HG02981 (cell line): ENCODE measurements around the gene GABRR3.

Experiments used
- ATAC-seq: cut with Tn5 transposase; IDR thresholded peaks from one replicate; pipeline ENCODE4 v1.9.1; 2021; ENCODE audit warnings: mild to moderate bottlenecking, moderate library complexity; ENCODE audit not compliant: unreplicated experiment

Gene GABRR3

GRCh38 chr3:97992547-97993173 lies 42.5 kb downstream of the GABRR3 start:
- no peak for ATAC-seq

DNA sequence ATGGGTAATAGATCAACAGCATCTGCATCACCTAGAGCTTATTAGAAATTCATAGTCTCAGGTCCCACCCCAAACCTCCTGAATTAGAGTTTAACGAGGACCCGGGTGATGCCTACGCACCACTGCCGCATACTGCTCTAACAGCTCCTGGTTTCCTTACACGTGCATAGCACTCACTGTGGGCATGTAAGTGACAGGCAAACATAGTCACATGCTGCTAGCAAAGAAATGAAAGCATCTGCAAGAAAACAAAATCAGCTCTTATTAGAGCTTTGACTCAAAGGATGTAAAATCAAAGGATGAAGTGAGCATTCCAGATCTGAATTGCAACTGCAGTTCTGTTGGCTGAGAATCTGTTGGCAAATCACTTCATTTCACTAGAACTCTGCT lies 43.8 kb downstream of the GABRR3 start:
- ATAC-seq, result no peak

- ATAC-seq, result no peak
Measured at GRCh38 chr3:97990624-97991292, 44.4 kb downstream of the GABRR3 start.

DNA sequence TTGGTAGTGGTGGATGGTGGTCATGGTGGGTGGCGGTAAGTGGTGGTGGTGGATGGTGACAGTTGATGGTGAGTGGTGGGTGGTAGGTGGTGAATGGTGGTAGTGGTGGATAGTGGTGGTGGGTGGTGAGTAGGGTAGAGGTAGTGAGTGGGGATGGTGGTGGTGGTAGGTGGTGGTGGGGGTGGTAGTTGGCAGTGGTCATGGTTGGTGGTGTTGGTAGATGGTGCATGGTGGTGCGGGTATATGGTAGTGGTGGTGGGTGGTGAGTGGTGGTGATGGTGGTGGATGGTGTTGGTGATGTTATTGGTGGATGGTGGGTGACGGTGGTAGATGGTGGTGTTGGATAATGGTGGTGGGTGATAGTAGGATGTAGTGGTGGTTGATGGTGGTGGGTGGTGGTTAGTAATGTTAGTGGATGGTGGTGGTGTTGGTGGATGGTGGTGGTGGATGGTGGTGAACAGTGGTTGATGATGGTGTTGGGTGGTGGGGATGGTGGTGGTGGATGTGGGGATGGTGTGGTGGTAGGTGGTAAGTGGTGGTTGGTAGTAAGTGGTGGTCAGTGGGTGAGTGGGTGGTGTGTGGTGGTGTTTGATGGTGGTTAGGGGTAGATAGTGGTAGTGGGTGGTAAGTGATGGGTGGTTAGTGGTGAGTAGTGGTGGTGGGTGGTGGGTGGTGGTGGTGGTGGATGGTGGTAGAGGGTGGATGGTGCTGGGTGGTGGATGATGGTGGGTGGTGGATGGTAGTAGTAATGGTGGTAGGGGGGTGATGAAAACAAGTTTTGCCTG lies 46.1 kb downstream of the GABRR3 start:
- ATAC-seq, result no peak

DNA sequence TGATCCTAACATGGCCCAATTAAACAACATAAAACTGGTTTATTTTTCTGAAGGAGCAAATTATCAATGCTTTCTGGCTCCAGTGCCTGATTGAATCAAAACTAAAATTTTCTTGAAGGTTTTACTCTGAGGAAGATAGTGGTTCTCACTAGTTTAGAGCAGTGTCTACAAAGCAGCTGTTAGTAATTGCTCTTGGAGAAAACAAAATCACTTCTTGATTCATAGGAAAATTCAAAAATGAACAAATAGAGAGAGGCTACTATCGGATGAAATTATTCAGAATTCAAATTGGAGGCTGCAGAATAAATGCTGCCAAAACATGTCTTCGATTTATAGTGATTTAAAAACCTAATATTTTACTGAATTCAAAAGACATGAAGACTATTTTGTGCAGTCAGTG lies 47.8 kb downstream of the GABRR3 start:
- no peak for ATAC-seq

DNA sequence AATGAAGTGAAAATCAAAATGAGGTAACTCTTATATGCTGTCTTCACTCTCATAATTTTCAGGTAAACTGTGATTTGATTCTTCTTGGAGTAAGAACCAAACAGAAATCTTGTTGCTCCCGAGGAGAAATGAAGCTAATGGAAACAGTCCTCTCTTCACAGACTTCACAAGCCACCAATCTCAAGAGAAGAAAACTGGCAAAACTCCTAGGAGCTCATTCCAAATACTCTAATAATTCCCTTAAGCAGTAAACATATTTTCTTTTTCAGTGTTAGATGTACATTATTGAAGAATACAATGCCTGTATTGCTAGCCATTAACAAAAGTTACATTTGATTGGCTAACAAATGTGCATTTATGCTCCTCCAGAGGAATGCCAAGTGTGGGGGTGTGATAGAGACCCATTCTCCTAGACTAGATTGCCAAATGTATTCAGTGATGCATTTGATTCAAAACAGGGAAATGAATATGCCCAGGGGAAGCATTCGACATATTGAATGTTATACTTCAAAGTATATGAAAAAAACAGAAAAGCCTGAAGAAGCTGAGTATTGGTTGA lies 51.1 kb downstream of the GABRR3 start:
- ATAC-seq, result no peak

GRCh38 chr3:97981886-97982285 lies 53.2 kb downstream of the GABRR3 start:
- no peak for ATAC-seq

DNA sequence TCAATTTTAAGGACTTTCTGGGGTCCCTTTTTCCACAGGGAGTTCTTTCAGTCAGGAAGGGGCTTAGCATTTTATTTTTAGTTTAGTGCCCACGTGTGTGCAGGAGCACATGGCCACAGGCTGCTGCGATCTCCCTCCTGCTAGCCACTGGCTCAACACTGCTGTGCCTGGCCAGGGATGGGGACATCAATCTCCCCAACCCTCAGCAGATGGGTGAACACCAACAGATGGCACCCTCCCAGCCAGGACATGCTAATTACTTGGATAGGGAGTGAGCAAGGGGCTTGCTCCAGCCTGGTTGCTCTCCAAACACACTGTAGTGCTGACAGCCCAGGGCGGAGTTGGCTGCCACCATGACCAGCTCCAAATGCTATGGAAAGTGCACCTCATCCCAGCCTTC lies 55.5 kb downstream of the GABRR3 start:
- no peak for ATAC-seq

DNA sequence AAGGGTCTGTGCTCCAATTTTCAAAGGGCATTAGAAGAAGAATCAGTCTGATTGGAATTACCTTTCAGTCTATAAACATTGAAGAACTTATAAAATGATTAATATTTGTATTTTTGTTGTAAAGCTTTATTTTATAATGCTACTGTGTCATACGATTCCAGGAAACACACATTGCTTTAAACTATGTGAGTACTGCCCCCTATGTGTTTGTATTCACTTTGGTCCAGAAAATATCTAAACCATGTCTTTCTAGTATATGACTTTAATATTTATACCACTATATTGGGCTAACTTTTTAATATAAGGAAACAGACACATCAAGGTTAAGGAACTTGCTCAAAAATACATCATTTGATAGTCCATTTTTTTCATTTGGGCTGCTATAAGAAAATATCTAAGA lies 59.6 kb downstream of the GABRR3 start:
- no peak for ATAC-seq

- ATAC-seq, result no peak
Measured at GRCh38 chr3:97974996-97975395, 60.1 kb downstream of the GABRR3 start.

DNA sequence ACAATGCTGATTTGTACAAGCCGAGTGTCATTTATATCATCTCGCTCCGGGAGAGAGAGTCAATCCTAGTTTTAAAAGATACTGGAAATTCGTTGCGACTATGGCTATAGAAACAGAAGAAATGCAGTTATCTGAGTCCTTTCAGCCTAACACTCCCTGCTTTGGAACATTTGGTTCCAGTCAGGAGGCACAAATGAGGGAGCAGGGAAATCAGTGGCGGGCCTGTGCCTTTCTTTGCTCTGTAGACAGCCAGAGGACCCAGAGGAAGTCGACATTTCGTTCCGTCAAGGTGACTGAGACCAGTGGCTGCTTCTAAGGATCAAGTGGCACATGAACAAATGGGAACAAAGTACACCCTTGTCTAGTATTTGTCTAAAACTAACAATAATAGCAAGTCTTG lies 62.1 kb downstream of the GABRR3 start:
- ATAC-seq, result no peak

GRCh38 chr3:97971679-97972567 lies 63.2 kb downstream of the GABRR3 start, which contains the start of gene RIOX2:
Gene RIOX2 (minus strand): TSS chr3:97972431. CDS start chr3:97967593, 4,838 bp downstream.
- peak; percentile 92 for ATAC-seq

GRCh38 chr3:97970956-97971620 lies 64.0 kb downstream of the GABRR3 start:
- no peak for ATAC-seq

DNA sequence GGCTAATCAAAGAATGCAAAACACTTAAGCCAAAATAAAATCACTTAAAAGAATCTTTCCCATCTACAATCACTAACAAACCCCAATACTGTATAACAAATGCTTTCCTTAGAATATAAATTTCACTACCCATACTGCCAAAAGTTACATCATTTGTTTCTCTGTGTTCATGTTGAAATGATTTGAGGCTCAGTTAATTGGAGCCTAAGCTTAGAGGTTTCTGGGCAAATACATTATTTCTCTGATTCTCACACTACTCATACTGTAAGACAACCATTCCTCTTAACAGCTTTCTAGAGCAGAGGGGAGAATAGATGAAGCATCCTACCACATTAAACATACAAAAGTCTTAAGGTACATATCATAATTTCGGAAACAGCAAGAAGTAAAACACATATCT lies 65.0 kb downstream of the GABRR3 start:
- no peak for ATAC-seq

- ATAC-seq, result no peak
Measured at GRCh38 chr3:97969541-97969940, 65.6 kb downstream of the GABRR3 start.

- no peak for ATAC-seq
Measured at GRCh38 chr3:97968376-97968775, 66.7 kb downstream of the GABRR3 start.

- no peak for ATAC-seq
Measured at GRCh38 chr3:97967966-97968365, 67.1 kb downstream of the GABRR3 start.

DNA sequence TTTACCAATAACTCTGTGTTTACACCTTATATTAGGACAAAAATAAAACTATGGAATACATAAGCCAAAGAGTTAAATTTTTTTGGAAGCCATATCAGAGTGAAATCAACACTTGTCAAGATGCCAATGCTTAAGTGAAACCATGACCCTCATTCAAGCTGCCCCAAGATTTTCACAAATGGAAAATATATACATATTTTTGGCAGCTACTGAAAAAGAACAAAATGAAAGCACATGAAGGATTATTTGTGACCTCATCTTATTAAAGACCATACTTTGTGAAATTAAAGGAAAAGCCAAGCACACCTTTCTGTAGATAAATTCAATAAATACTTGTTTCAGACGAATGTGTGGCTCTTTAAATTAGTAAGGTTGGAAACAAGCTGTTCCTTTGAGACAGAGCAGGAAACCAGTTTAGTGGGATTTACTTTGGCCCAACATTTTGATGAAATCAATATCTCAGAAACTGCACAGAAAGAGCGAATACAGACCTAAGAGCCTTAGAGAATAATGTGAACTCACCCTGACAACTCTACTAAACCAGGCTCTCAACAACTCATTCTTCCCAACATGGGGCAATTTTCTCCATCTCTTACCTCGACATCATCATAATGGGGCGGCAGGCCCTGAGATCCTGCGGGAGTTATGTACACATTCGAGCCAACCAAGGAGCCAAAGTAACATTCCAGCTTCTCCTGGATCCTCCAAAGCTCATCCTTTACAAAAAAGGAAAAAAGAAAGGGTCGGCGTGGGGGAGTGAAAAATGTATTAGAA lies 73.9 kb downstream of the GABRR3 start:
- ATAC-seq, result no peak

DNA sequence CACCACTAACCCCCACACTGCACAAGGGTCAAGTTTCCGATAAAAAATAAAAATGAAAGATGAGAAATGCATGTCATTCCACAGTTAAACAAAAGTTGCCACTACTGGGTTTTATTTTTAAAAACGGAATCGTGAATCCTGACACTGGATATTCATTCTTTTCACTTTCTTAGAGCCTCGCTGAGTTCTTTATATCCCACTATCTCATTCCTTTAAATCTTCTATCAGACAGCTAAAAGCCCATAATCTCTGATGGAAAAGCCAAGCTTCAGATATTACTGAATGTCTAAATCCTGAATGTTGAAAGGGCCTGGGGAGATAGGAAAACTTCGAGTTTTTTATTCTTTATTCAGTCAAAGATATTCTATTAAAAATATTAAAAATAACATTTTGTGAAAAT lies 74.6 kb downstream of the GABRR3 start:
- no peak for ATAC-seq
